Measurements from ENCODE around the gene KIAA1328.

DNA sequence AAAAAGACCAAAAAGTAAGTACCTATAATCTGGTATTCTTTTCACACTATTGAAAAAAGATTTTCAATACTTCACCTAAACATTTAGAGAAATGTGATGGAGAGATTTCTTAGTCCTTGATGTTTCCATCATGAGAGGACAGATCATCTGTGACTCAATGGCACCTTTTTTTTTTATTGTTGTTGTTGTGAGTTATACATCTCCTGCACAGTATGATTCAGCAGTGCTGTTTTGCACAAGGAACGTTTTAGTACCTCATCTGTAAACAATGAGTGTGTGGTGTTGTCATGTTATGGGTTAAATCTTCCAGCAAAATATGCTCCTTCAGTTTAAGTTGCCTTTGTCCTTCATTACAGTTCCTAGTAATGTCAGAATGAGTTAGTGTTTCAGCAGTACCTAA is 2.2 kb downstream of the KIAA1328 start:
- TF ChIP-seq POLR2A (IDR thresholded peaks at IDR 0.05; ENCODE audit: low read length) (no peak), GATA1 (IDR thresholded peaks at IDR 0.05; ENCODE audit: low read depth, low read length) (no peak)

All from erythroblast (primary cell).